Activated T-cell treated with anti-CD3 and anti-CD28 coated beads for 4 hours (primary cell): ENCODE results near the gene CCDC134.

ENCODE experiments used
- DNase-seq: peaks from one replicate; pipeline ENCODE4 v3.0.0-alpha.2; 2020

Gene CCDC134

GRCh38 chr22:41793871-41794270 is 6.6 kb upstream of the CCDC134 start:
- DNase-seq: no peak

- DNase-seq: no peak
Measured at GRCh38 chr22:41798736-41799135, 1.7 kb upstream of the CCDC134 start.

GRCh38 chr22:41799486-41800347 is 762 bp upstream of the CCDC134 start:
- DNase-seq: no peak

- no peak for DNase-seq
Measured at GRCh38 chr22:41801147-41801819, 804 bp downstream of the CCDC134 start.

- DNase-seq: no peak
Measured at GRCh38 chr22:41801886-41802285, 1.4 kb downstream of the CCDC134 start.

GRCh38 chr22:41805639-41806038 is 5.2 kb downstream of the CCDC134 start:
- DNase-seq: no peak

GRCh38 chr22:41808400-41808799 is 7.9 kb downstream of the CCDC134 start:
- no peak for DNase-seq

- DNase-seq: no peak
Measured at GRCh38 chr22:41810022-41810421, 9.5 kb downstream of the CCDC134 start.

- DNase-seq: no peak
Measured at GRCh38 chr22:41812805-41813545, 12.5 kb downstream of the CCDC134 start.

GRCh38 chr22:41813726-41814410 is 13.4 kb downstream of the CCDC134 start:
- no peak for DNase-seq

- no peak for DNase-seq
Measured at GRCh38 chr22:41815716-41816115, 15.2 kb downstream of the CCDC134 start.

GRCh38 chr22:41816241-41816640 is 15.8 kb downstream of the CCDC134 start:
- no peak for DNase-seq

- DNase-seq: no peak
Measured at GRCh38 chr22:41816871-41817270, 16.4 kb downstream of the CCDC134 start.

- DNase-seq: no peak
Measured at GRCh38 chr22:41818011-41818410, 17.5 kb downstream of the CCDC134 start.

GRCh38 chr22:41818596-41818995 is 18.1 kb downstream of the CCDC134 start:
- no peak for DNase-seq

GRCh38 chr22:41819257-41819656 is 18.8 kb downstream of the CCDC134 start:
- DNase-seq: no peak

GRCh38 chr22:41820447-41820846 is 20.0 kb downstream of the CCDC134 start:
- no peak for DNase-seq

GRCh38 chr22:41821471-41822316 is 21.2 kb downstream of the CCDC134 start:
- DNase-seq: no peak

- DNase-seq: peak; percentile 35
Measured at GRCh38 chr22:41822317-41823057, 22.0 kb downstream of the CCDC134 start.

GRCh38 chr22:41823797-41824196 is 23.3 kb downstream of the CCDC134 start:
- DNase-seq: no peak

GRCh38 chr22:41825376-41825775 is 24.9 kb downstream of the CCDC134 start:
- no peak for DNase-seq
